Measurements from ENCODE around the gene PRKG1.
"Not testable (repeated sequence)": the region's sequence is repeated elsewhere in the genome, so short reads cannot be mapped to it uniquely, and the experiment has no call there.

The PRKG1 gene

GRCh38 chr10:51147644-51148399, 73.5 kb downstream of the PRKG1 start:
- TF ChIP-seq CTCF (IDR thresholded peaks at IDR 0.05; ENCODE audit: extremely low read depth, insufficient read depth, missing control alignments): no peak
- in situ Hi-C loops (cut with MboI; ENCODE audit: low pct_unique_long_range_greater_than_20kb, low sequenced_read_pairs, unreplicated experiment): no loop called here

DNA sequence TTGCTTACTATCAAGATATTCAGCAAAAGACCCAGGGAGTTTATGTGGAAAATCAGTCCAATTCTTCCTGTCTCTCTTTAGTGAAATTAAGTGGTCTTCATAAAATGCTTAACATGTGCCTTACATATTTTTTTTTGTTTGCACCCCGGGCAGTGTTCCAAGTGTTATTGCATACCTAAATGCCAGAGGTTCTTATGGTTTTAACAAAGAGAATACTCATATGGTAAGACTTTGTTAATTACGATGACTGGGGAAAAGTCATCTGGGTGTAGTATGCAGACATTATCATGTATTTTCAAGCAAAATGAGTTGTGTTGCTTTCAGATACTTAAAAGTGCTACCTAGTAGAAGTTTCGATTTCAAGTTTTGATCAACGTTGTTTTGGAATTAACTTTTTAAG, 82.6 kb downstream of the PRKG1 start:
- TF ChIP-seq CTCF (IDR thresholded peaks at IDR 0.05; ENCODE audit: extremely low read depth, insufficient read depth, missing control alignments): no peak
- no peak for DNase-seq (ENCODE audit: low spot score)
- in situ Hi-C loops (cut with MboI; ENCODE audit: low pct_unique_long_range_greater_than_20kb, low sequenced_read_pairs, unreplicated experiment): no loop called here

More at GRCh38 chr10:51147644-51148399, 73.5 kb downstream of the PRKG1 start:
- DNase-seq (ENCODE audit: low spot score): no peak

- no peak for DNase-seq (ENCODE audit: low spot score)
- in situ Hi-C loops (cut with MboI; ENCODE audit: low pct_unique_long_range_greater_than_20kb, low sequenced_read_pairs, unreplicated experiment): no loop called here
- TF ChIP-seq CTCF (IDR thresholded peaks at IDR 0.05; ENCODE audit: extremely low read depth, insufficient read depth, missing control alignments): no peak
These were observed 84.5 kb downstream of the PRKG1 start for GRCh38 chr10:51158832-51159231.

DNA sequence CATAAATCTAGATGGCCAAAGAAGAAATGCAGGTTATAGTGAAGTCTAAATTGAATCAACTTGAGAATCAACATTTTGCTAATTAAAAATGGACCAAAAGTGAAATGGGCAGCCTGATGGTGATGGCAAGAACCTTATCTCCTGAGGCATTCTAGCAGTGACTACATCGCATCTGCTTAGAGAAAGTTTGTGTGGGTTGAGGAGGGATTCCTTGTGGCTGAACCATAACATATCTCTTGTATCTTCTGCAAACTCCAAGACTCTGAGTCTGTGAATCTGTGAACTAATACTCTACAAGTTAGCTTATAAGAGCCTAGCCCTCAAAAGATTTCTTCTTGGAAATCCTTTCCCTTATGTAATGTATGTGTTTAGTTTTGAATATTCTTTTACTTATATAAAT, 85.6 kb downstream of the PRKG1 start:
- DNase-seq (ENCODE audit: low spot score): no peak
- in situ Hi-C loops (cut with MboI; ENCODE audit: low pct_unique_long_range_greater_than_20kb, low sequenced_read_pairs, unreplicated experiment): no loop called here
- TF ChIP-seq CTCF (IDR thresholded peaks at IDR 0.05; ENCODE audit: extremely low read depth, insufficient read depth, missing control alignments): no peak

- in situ Hi-C loops (cut with MboI; ENCODE audit: low pct_unique_long_range_greater_than_20kb, low sequenced_read_pairs, unreplicated experiment): no loop called here
- no peak for DNase-seq (ENCODE audit: low spot score)
- TF ChIP-seq CTCF (IDR thresholded peaks at IDR 0.05; ENCODE audit: extremely low read depth, insufficient read depth, missing control alignments): no peak
These were observed 87.7 kb downstream of the PRKG1 start for GRCh38 chr10:51162002-51162401.

DNA sequence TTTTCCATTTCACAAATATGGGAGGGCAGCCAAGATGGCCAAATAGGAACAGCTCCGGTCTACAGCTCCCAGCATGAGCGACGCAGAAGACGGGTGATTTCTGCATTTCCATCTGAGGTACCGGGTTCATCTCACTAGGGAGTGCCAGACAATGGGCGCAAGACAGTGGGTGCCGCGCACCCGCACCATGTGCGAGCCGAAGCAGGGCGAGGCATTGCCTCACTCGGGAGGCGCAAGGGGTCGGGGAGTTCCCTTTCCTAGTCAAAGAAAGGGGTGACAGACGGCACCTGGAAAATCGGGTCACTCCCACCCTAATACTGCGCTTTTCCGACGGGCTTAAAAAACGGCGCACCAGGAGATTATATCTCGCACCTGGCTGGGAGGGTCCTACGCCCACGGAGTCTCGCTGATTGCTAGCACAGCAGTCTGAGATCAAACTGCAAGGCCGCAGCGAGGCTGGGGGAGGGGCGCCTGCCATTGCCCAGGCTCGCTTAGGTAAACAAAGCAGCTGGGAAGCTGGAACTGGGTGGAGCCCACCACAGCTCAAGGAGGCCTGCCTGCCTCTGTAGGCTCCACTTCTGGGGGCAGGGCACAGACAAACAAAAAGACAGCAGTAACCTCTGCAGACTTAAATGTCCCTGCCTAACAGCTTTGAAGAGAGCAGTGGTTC, 89.2 kb downstream of the PRKG1 start:
- DNase-seq (ENCODE audit: low spot score); in situ Hi-C loops (cut with MboI; ENCODE audit: low pct_unique_long_range_greater_than_20kb, low sequenced_read_pairs, unreplicated experiment): not testable (repeated sequence)

- DNase-seq (ENCODE audit: low spot score): no peak
- in situ Hi-C loops (cut with MboI; ENCODE audit: low pct_unique_long_range_greater_than_20kb, low sequenced_read_pairs, unreplicated experiment): no loop called here
- TF ChIP-seq CTCF (IDR thresholded peaks at IDR 0.05; ENCODE audit: extremely low read depth, insufficient read depth, missing control alignments): no peak
These were observed 94.0 kb downstream of the PRKG1 start for GRCh38 chr10:51168086-51168815.
